ENCODE data around the gene BRINP2. TPM values are rescaled to one million over a fixed set of nuclear protein-coding genes. Genes with fewer than 3 reads are reported as not detected.
"Not testable (repeated sequence)": the region's sequence is repeated elsewhere in the genome, so short reads cannot be mapped to it uniquely, and the experiment has no call there.

Gene BRINP2
- polyA plus RNA-seq, 5 donors, result 0.58 to 1.3 (median 0.84) TPM

DNA sequence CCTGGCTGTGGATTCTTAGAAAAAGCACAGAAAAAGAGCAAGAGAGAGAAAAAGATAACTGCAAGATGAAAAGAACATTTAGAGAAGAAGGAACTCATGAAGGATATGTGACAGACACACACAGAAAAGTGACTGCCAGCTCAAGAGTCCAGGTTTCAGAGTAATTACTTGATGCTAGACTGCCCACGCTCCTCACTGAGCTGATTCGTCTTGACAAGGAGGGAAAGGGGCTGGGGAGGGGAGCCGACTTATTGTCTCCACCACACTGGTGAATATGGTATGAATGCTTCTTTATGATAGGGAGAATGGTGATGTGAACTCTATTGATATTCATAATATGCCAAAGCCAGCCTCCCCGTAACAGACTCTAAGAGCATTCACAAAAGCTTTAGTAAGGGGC is 140.4 kb downstream of the BRINP2 start:
- no peak for DNase-seq

DNA sequence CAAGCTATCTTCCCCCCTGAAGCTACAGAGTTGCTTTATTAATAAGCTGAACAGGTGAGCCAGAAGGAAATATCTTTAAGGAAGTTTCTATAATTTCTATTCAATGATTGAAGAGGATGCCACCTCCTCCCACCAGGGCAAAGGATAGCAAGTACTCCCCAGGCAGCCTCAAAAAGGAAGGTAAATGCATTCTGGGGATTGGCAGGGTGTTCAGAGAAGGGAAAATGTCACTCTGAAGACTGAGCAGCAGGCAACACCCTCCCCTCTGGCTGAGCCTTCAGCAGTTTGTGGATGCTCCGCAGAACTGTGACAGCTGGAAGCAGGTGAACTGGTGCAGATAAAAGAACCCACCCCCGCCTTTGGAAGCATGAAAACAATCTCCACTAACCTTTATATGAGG is 140.8 kb downstream of the BRINP2 start:
- no peak for DNase-seq

DNA sequence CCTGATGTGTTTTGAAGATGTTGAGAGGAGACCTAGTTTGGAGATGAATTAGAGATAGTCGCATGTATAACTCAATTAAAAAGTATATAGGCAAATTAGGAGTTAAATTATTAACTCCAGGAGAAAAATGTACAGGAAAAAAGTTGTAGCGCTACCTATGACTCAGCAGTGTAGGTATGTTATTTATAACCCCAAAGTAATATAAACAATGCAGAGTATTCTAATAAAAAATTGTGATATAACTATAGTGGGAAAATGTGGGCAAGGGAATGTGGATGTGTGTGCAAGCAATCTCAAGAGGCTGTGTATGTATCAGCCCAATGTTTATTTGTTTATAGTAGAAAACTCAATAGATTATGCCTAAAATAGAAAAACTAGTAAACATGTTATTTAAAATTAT is 144.5 kb downstream of the BRINP2 start:
- DNase-seq, result no peak

DNA sequence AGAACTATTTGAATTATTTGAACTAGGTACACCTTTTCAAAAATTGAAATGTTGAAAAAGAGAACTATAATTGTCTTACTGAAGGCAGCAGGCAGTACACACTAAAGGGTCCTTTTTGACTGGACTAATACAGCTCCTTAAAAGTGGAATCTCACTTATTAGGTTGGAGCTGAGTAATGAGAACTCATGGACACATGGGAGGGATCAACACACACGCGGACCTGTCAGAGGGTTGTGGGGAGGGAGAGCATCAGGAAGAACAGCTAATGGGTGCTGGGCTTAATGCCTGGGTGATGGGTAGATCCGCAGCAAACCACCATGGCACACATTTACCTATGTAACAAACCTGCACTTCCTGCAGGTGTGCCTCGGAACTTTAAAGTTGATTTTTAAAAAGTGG is 145.0 kb downstream of the BRINP2 start:
- DNase-seq, result no peak

DNA sequence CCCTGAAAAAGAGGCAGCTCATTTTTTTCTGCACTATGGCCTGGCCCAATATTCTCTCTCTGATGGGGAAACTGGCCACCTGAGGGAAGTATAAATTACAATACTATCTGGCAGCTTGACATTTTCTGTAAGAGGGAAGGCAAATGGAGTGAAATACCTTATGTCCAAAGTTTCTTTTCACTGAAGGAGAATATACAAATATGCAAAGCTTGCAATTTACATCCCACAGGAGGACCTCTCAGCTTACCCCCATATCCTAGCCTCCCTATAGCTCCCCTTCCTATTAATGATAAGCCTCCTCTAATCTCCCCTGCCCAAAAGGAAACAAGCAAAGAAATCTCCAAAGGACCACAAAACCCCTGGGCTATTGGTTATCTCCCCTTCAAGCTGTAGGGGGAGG is 150.7 kb downstream of the BRINP2 start:
- DNase-seq, result not testable (repeated sequence)

DNA sequence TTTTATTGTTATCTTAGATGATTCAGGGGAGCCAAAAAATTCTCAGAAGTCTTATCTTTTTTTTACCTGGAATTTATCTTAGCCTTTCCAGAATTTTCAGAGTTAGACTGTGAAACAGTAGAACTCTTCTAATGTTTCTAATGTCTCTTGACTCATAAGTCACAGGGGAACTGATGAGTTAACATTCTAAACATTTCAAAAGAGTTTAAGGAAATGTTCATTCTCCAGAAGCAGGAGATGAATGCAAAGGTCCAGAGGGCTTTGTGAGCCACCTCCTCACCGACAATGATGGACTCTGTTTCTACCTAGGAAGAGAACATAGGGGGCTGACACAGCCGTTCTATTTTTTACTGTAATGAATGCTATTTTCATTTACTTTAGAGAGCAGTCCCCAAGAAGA is 157.5 kb downstream of the BRINP2 start:
- DNase-seq, result no peak

DNA sequence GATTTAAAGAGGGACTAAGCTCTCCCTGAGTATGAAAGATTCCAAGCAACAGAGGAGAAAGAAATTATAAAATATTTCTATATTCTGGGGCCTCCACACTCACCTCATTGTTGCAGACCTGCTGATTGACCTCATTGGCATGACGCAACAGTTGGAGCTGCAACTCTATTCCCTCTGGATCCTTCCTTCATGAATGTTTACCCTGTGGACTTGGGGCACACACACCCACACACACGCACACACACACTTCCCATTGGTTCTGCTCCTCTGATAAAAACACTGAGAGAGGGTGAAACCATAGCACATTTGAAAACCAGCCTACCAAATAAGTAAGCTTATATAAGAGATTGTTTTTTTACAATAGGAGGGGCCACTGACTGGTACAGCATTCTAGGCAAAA is 159.1 kb downstream of the BRINP2 start:
- DNase-seq, result no peak

Other genes starting within 250 kb of the BRINP2 start
- gene ASTN1, start 6.2 kb upstream of the BRINP2 start, polyA plus RNA-seq (ENCODE audit: insufficient read depth in 1 of 5, insufficient read length in 5 of 5, low replicate concordance in 1 of 5), result 1 to 10 TPM; 1.8 to 2.5 (median 2.5) TPM